GM13976 (cell line): ENCODE data around the gene PCNX1.
"Not testable (repeated sequence)": the region's sequence is repeated elsewhere in the genome, so short reads cannot be mapped to it uniquely, and the experiment has no call there.

ENCODE experiments used
- DNase-seq: peaks from one replicate; pipeline ENCODE4 v3.0.0; 2012; ENCODE audit warnings: low spot score
- CTCF ChIP-seq: IDR thresholded peaks from 2 replicates; pipeline ENCODE4 v1.5.1; 2012; ENCODE audit warnings: borderline replicate concordance, mild to moderate bottlenecking; ENCODE audit not compliant: insufficient read depth; ENCODE audit errors: extremely low read depth, missing control alignments, control extremely low read depth
- in situ Hi-C: fragments of 300-500 bp; cut with MboI; formaldehyde crosslinking; loops from one replicate; pipeline ENCODE4 v1.12.0; 2022; ENCODE audit warnings: low sequenced_read_pairs, mixed read lengths, inconsistent platforms; ENCODE audit not compliant: unreplicated experiment

The PCNX1 gene

GRCh38 chr14:71061458-71061857, 154.2 kb downstream of the PCNX1 start:
- in situ Hi-C loops = no loop called here
- DNase-seq = no peak
- no peak for TF ChIP-seq CTCF

GRCh38 chr14:71062581-71063303, 155.5 kb downstream of the PCNX1 start:
- TF ChIP-seq CTCF = no peak
- in situ Hi-C loops = no loop called here

GRCh38 chr14:71063351-71063750, 156.1 kb downstream of the PCNX1 start:
- TF ChIP-seq CTCF = no peak
- no peak for DNase-seq
- in situ Hi-C loops = no loop called here

More at GRCh38 chr14:71062581-71063303, 155.5 kb downstream of the PCNX1 start:
- DNase-seq = no peak

GRCh38 chr14:71064747-71065146, 157.5 kb downstream of the PCNX1 start:
- in situ Hi-C loops, DNase-seq: not testable (repeated sequence)

GRCh38 chr14:71070169-71070568, 162.9 kb downstream of the PCNX1 start:
- no peak for TF ChIP-seq CTCF
- DNase-seq = no peak
- in situ Hi-C loops = no loop called here

- in situ Hi-C loops = no loop called here
- TF ChIP-seq CTCF = no peak
- DNase-seq = no peak
Observed at GRCh38 chr14:71071042-71071441, 163.8 kb downstream of the PCNX1 start.

GRCh38 chr14:71076462-71077092, 169.3 kb downstream of the PCNX1 start:
- no peak for DNase-seq
- in situ Hi-C loops = no loop called here
- no peak for TF ChIP-seq CTCF
